HG02571 (cell line): Measurements from ENCODE around the gene DUOX2.
"Not testable (repeated sequence)": the region's sequence is repeated elsewhere in the genome, so short reads cannot be mapped to it uniquely, and the experiment has no call there.

Experiments used
- ATAC-seq: cut with Tn5 transposase; IDR thresholded peaks from one replicate; pipeline ENCODE4 v1.9.1; 2021; ENCODE audit warnings: mild to moderate bottlenecking, moderate library complexity; ENCODE audit not compliant: unreplicated experiment

DUOX2 gene

DNA sequence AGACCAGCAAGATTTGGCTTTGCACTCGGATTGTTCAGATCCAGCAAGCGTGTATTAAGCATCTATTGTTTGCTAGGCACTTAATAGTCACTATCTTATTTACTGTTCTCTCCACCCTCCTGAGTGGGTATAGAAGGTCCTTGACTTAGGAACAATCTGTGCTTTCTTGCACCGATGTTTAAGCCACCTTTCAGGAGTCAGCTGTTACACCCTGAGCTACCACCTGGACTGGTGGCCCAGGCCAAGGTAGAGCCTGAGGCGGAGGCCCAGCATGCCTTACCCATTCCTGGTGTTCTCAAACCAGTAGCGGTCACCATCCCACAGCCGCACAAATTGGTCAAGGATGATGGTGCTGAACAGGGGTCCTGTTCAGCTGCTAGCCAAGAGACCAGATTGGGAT lies 25.8 kb upstream of the DUOX2 start:
- no peak for ATAC-seq

DNA sequence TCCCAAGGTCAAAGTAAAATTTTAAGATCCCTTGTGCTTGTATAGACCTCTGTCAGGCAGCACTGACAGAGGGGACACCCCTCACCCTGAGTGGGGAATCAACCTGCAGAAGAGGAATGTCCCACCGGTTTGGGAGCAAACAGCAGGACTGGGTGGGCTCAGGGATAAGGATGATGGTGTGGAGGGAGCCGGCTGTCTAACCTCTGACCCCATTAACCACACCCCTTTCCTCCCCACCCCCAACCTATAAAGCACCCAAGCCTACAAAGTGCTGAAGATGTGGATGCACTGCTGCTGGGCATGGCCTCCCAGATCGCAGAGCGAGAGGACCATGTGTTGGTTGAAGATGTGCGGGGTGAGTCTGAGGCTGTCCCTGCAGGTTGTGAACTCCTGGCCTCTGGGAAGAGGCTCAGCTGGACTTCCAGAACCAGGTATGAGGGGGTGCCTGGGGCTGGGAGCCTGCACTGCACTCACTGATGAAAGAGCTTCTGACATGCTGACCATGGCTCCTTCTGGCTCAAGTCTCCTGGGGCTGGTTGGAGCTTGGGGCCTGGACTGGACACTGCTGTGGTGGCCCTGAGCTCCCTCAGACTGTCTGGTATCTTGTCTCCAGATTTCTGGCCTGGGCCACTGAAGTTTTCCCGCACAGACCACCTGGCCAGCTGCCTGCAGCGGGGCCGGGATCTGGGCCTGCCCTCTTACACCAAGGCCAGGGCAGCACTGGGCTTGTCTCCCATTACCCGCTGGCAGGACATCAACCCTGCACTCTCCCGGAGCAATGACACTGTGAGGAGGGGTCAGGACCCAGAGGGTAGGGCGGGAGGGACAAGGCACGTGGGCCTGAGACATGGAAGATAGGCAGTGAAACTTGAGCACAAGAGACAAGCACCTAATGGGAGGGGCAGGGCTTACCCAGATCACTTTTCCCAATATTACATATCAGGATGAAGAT lies 25.1 kb upstream of the DUOX2 start:
- no peak for ATAC-seq

DNA sequence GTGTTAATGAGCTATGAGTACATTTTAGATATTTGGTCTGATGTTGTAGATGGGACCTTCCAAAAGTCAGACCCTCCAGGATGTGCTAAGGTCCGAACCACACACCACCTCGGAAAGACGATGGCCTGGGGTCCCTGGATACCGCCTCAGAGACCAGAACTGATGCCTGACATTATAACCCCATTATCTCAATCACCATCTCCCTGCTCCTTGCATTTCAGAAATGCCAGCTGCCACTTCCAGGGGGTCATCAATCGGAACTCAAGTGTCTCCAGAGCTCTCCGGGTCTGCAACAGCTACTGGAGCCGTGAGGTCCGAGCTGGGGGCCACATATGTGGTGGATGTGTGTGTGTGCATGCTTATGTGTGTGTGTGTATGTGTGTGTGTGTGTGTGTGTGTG lies 23.7 kb upstream of the DUOX2 start:
- ATAC-seq = no peak

DNA sequence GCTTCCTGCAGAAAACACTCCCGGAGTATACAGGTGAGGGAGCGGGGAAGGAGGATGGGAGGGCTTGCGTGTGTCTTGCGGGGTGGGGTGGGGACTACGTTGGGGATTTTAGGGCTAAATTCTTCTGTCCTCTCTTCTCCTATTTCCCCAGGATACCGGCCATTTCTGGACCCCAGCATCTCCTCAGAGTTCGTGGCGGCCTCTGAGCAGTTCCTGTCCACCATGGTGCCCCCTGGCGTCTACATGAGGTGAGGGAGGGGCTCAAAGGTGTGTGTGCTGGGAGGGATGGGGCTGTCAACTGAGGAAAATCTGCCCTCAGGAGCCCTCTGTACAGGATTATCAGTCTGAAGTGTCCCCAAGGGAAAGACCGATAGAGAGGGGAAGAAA lies 22.4 kb upstream of the DUOX2 start:
- ATAC-seq = no peak

DNA sequence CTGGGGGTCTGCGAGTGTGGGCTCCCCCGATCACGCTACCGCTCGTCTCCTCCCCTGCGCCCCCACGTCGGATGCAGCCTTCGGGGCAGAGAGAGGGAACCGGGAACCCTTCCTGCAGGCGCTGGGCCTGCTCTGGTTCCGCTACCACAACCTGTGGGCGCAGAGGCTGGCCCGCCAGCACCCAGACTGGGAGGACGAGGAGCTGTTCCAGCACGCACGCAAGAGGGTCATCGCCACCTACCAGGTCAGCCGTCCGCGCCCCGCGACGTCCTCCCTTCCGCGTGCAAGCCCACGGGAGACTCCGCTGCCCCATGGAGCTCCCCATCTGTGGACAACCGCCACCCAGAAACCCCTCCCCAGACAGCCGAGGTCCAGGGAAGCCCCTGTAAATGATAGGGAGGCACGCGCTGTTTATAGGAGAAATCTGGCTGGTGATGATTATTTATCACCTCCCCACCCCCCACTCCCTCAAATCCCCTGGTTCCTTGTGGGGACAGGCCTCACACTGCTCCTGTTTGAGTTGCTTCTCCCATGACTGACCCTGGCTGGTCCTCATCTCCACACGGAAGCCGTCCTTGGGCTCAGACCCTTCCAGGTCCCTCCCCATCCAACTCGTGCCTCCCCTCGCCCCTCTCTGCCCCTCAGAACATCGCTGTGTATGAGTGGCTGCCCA lies 21.9 kb upstream of the DUOX2 start:
- ATAC-seq = not testable (repeated sequence)

DNA sequence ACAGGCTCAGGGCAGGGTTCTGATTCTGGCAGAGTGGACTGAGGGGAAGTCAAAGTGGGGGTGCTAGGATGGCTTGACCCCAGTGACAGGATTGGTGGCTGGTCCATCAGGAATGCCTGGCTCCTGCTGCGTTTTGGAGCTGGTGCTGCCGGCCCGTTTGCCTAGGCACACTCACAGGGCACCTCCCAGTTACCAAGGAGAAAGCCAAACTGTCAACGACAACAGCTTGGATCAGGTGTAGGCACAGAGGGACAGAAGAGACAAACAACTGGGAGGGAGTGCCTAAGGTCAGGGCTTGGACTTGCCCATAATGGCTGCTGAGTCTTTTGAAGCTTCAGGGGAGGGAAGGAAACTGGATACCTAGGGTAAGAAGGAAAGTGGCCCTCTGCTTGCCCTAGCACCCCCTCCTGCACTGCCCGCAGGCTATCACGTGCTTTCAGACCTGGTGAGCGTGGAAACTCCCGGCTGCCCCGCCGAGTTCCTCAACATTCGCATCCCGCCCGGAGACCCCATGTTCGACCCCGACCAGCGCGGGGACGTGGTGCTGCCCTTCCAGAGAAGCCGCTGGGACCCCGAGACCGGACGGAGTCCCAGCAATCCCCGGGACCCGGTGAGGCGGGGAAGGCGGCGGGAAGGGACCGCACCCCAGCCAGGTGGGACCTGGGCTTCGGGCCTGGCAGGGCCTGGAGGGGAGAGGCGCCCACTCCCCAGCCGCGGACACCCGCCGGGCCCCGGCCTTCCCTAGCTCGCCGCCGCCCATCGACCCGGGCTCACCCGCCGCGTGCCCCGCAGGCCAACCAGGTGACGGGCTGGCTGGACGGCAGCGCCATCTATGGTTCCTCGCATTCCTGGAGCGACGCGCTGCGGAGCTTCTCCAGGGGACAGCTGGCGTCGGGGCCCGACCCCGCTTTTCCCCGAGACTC lies 21.0 kb upstream of the DUOX2 start:
- ATAC-seq = no peak

DNA sequence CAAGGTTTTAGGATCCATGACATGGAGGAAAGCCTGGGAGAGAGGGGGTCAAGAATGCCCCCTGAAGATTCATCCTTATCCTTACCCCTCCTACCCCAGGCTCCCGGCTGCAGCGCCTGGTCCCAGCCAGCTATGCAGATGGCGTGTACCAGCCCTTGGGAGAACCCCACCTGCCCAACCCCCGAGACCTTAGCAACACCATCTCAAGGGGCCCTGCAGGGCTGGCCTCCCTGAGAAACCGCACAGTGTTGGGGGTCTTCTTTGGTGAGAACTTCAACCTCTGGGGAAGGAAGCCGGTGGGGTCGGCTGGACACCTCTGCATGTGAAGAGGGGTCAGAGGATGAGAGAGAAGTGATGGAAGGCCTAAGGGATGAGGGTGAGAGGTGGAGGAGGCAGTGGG lies 20.1 kb upstream of the DUOX2 start:
- no peak for ATAC-seq

DNA sequence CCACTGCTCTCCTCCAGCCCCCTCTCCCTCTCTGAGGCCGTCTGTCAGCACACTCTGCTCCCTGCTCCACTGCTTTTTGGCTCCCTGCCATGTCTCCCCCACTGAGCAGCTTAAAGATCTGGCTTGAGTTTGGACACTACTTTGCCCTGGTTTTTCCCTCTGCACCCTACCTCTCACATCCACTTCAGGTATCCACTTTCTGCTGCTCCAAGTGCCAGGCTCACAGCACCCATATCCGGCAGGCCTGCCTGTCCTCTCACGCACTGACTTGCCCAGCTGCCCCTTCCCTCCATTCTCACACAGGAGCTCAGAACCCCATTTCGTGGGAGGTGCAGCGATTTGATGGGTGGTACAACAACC lies 19.6 kb upstream of the DUOX2 start:
- ATAC-seq = no peak

DNA sequence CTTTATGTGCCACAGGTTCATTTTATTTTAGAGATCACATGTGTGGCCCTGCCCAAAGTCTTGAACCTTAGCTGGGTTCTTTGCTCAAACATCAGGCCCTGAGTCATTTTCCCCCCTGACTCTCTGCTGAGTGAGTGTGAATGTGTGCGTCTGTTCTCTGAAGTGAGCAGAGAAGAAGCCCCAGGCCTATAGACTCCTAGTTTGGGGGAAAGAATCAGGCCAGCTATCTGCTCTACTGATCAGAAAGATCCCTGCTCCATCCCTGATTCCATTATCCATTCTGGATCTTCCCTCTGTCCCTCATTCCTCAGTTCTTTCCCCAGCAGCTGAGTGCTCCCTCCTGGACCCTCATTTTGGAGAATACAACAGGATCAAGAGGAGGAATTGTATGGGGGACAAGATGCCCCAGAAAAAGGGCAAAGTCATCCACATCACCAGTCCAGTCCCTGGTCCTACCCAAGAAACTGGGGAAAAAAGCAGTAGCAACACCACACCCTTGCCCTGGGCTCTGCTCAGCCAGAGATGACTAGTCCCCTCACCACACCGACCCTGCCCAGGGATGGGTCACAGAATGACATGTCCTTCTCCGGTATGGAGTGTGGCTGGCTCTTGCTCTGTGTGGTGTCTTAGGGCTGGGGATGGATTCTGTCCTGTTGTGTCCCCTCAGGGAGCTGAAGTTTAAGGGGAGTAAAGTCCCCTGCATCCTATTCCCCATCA lies 19.0 kb upstream of the DUOX2 start:
- ATAC-seq = no peak

DNA sequence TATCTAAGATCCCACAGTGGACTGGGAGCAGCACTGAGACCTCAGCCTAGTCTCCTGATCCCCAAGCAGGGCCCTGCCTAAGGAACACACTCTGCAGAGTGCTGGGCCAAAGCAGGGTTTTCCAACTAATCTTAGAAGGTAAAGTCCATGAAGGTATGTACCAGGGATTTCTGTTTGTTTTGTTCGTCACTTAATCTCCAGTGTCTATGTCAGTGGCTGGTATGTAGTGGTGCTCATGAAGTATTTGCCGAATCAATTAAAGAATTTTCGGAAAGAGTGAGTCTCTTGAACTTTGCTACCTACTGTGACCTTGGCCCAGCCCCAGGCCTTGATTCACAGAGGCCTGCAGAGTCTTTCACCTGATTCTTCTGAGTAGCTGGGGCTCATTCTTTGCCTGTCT lies 17.5 kb upstream of the DUOX2 start:
- no peak for ATAC-seq

DNA sequence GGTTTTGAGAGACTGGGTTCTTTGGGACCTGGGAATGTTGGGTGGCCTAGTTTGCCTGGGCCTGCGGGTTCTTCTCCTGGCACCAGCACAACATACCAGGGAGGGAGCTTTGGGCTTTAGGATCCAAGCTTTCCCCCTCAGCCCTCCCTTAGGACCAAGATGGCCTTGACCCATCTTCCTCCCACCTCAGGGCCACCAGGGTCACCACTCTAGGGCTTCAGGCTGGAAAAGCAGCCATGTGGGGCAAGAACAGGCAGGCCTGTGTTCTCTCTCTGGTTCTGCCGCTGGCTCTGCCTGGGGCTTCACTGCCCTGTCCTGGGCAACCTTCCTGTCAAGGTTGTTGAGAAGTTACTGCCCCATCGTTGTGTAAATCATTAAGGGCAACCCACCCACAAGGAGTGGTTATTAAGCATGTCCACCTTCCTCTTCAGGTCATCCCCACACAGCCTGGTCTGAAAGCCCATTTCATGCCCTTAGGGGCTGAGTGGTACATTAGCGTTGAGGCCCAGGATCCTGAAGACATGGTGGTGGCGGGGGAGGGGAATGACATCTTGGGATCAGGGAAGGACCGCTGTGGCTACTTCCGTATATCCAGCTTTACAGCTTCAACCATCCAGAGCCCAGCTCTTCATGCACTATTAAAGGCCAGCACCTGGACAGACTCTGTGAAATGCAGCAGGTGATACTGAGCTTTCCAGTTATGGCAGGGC lies 16.5 kb upstream of the DUOX2 start:
- ATAC-seq = no peak

DNA sequence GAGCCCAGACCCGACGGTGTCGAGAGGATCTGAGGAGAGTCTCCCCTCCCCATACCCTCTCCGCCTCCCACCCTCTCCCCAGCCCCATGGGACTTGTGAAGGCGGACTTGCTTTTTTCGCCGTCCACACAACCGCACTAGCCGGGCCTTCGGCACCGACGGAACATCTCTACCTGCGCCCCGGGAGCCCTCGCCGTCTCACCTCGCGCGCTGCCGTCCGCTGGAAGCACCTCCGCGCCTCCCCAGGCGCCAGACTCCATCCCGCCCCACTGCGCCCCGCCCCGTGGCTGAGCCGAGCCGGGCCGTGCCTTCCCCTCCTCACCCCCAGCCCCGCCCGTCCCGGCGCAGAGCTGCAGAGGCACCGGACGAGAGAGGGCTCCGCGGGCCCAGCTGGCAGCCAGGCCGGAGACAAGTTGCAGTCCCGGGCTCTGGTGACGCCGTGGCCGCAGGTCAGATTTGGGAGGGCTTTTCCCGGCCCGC lies 15.7 kb upstream of the DUOX2 start, which contains the start of the genes DUOX1 and DUOXA1:
TSS of gene DUOX1 (plus strand) at position 344 of the 479 bp plus-strand sequence. CDS start 1,973 bp downstream, outside the sequence.
TSS of gene DUOXA1 (minus strand) at position 229 of the 479 bp plus-strand sequence. CDS start 6,865 bp downstream, outside the sequence.
- no peak for ATAC-seq

DNA sequence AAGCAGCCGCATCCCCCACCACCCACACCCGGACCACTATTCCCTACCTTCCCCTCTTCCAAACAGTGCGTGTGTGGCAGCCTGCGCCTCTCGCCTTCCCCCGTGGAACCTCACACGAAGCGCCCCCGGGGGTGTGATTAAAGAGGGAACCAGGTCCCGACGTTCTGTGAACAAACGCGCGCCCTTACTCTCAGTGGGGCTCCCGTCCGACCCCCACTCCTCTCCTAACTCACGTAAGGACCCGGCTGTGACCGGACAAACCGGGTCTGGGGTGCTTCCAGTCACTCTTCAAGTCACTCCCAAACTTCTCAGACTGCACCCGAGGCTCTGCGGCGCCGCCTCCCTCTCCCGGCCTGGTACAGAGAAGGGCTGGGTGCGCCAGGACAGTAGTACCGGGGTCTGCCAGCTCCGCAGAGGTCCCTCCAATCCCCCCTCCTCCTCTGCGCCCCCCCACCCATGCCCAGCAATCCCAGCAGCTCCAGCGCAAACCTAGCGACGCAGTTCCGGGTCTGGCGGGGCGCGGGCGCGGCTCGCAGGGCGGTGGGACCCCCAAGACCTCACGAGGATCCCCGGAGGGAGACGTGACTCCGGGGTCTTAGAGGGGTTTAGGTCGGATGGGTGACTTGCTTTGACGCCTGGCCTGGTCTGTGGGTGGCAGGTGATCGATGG lies 15.1 kb upstream of the DUOX2 start:
- ATAC-seq = no peak

DNA sequence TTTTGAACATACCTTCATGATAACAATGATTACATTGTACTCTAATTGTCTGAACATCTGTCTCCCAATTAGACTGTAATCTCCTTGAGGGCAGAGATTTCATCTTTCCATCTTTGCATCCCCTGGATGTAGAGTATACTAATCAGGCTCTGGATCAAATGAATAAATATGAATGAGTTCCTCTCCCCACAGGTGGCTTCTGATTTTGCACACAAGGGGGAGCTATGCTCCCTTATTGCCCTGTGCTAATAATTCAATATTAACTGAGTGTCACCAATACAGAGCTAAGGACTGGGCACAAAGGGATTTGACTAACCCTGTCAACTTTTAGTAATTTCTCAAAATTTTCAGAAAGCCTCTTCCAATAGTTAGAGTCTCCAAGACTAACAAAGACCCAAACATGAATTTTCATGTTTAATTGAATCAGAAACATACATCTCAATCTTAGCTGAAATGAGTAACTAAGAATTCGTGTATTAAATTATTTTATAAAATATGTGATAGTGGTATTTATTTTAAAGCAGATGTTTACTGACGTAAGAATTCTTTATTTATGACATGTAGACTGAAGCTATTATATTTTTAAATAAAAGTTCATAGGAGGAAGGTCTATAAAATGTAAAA lies 12.7 kb upstream of the DUOX2 start:
- ATAC-seq = no peak

DNA sequence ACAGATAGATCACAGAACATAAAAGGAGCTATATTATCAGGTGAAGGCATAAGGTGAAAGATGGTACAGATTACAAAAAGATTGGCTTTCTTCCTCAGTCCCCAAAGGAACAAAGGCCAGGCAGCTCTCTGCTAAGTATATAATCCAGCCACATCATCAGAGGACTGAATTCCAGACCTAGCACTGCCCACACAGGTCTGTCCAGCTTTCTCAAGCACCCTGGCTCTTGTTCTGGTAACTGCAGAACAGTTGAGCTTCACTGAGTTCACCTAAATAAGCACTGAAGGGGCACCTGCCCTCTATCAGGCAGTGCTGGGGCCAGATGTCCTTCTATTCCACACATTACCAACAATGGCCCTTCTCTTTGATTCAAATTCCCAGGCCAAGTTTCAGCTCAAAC lies 9.4 kb upstream of the DUOX2 start:
- no peak for ATAC-seq

DNA sequence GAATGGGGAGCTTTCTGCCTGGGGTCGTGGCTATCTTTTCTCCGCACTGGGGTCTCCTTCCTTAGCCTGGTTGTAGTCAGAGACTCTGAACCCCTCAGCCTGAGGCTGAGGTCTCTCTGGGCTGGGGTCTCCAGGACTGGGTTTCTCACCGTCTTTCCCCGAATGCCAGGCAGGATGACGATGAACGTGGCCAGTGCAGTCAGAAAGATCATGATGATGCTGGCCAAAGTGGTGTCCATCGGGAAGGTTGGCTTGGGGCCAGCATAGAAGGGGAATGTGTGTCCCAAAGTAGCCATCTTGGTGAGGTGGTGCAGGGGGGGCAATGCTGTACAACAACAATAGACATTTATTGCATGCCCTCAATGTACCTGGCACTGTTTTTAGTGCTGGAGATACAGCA lies 8.7 kb upstream of the DUOX2 start:
- no peak for ATAC-seq

DNA sequence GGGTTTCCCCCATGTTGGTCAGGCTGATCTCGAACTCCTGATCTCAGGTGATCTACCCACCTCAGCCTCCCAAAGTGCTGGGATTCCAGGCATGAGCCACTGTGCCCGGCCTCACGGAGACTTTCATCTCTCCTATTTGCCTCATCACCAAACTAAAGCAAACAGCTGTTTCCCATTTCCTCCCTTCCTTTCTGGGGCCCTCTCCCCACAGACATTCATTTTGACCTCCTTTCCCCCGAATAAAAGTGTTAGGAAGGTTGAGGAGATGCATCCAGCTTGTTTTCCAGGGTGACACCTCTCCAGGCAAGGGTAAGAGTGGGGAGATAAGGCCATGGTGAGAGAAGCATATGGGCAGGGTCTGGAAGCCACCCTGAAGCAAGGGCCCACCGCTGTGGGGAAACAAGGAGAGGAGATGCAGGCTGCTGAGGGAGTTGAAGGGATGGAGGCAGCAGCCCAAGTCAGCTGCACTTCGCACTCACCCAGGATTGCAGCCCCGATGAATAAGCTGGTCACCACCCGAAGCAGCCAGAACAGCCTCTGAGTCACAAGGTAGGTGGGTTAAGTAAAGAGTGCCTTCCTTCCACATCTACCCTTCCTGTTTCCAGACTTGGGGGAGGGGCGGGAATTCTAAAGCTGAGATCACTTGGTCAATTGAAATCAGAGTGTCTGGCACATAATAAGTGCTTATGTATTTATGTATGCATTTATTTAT lies 7.9 kb upstream of the DUOX2 start:
- ATAC-seq = no peak

DNA sequence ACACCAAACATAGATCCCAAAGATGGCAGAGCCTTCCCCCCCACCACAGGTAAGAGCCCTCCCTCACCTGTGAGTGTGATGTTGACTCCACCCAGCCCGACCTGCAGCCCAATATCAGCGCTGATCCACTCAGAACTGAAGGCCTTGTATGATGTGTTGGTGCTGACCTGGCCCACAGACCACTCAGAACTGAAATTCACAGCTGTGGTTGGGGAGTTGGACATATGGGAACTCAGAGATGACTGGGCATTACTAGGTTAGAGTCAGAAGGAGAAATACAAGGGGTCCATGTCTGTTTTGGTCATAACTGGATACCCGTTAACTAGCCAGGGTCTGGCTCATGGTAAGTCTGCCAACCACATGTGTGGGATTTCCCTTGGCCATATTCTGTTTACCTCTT lies 7.0 kb upstream of the DUOX2 start:
- ATAC-seq = no peak
